ENCODE measurements around the gene UBXN2A. TPM values are rescaled to one million over a fixed set of nuclear protein-coding genes. Genes with fewer than 3 reads are reported as not detected.
"Not testable (repeated sequence)": the region's sequence is repeated elsewhere in the genome, so short reads cannot be mapped to it uniquely, and the experiment has no call there.

UBXN2A gene
- total RNA-seq, 6 experiments from 2014 or later, result 4.6 to 7.9 (median 6.2) TPM

- Histone ChIP-seq H3K27ac (no peak overlapping the region), H3K4me1 (peaks cover 0 to 8% (median 0%) of the 10 kb centered on the region in 4 donors), H3K9me3 (no peaks in the 10 kb centered on the region), H3K36me3 (no peaks in the 10 kb centered on the region), H3K27me3 (no peaks in the 10 kb centered on the region), H3K4me3 (no peak overlapping the region)
- WGBS (ENCODE audit: insufficient coverage, low coverage, low lambda C conversion rate, missing lambda C conversion rate), result 94% methylated on average over 3 of the region's 11 CpGs
- DNase-seq, result no peak
- no peak for ATAC-seq
- intact Hi-C loops (cut with DNase I), result no loop called here
- TF ChIP-seq POLR2A (IDR thresholded peaks at IDR 0.05) (no peak), CTCF (IDR thresholded peaks at IDR 0.05) (no peak)
Measured at GRCh38 chr2:23943666-23944065, 3.4 kb downstream of the UBXN2A start.

- 45% methylated on average over 1 of the region's 1 CpG for WGBS (ENCODE audit: insufficient coverage, low coverage, low lambda C conversion rate, missing lambda C conversion rate)
- peak; percentile 56 to 70 (median 64) for ATAC-seq
- Histone ChIP-seq H3K9me3 (no peaks in the 10 kb centered on the region), H3K27ac (peak overlapping the region in 1 of 3 donors; percentile 31), H3K4me1 (peaks cover 0 to 8% (median 0%) of the 10 kb centered on the region in 4 donors), H3K4me3 (no peak overlapping the region), H3K36me3 (no peaks in the 10 kb centered on the region), H3K27me3 (no peaks in the 10 kb centered on the region)
- TF ChIP-seq CTCF (IDR thresholded peaks at IDR 0.05) (no peak), POLR2A (IDR thresholded peaks at IDR 0.05) (no peak)
- peak; percentile 29 to 68 (median 60) for DNase-seq
- intact Hi-C loops (cut with DNase I), result no loop called here
Measured at GRCh38 chr2:23944527-23944926, 4.3 kb downstream of the UBXN2A start.

GRCh38 chr2:23944976-23945375 lies 4.7 kb downstream of the UBXN2A start:
- H3K4me3 ChIP-seq, result no peak overlapping the region
- H3K27ac ChIP-seq, result peak overlapping the region in 1 of 3 donors; percentile 31
- peaks cover 0 to 8% (median 0%) of the 10 kb centered on the region in 4 donors for H3K4me1 ChIP-seq
- intact Hi-C loops (cut with DNase I), result no loop called here
- no peak for ATAC-seq
- H3K9me3 ChIP-seq, result no peaks in the 10 kb centered on the region
- no peaks in the 10 kb centered on the region for H3K36me3 ChIP-seq
- H3K27me3 ChIP-seq, result no peaks in the 10 kb centered on the region
- TF ChIP-seq CTCF (IDR thresholded peaks at IDR 0.05) (no peak), POLR2A (IDR thresholded peaks at IDR 0.05) (no peak)
- no peak for DNase-seq

GRCh38 chr2:23947350-23947749 lies 7.1 kb downstream of the UBXN2A start:
- DNase-seq (no peak), ATAC-seq (no peak)
- WGBS (ENCODE audit: insufficient coverage, low coverage, low lambda C conversion rate, missing lambda C conversion rate), result 90% methylated on average over 2 of the region's 2 CpGs
- Histone ChIP-seq H3K9me3 (no peaks in the 10 kb centered on the region), H3K27ac (no peak overlapping the region), H3K27me3 (no peaks in the 10 kb centered on the region), H3K36me3 (no peaks in the 10 kb centered on the region), H3K4me3 (no peak overlapping the region), H3K4me1 (peaks cover 0 to 8% (median 0%) of the 10 kb centered on the region in 4 donors)
- intact Hi-C loops (cut with DNase I), result no loop called here
- TF ChIP-seq CTCF (IDR thresholded peaks at IDR 0.05) (no peak), POLR2A (IDR thresholded peaks at IDR 0.05) (no peak)

- intact Hi-C loops (cut with DNase I); H3K4me3 ChIP-seq; H3K9me3 ChIP-seq; H3K27ac ChIP-seq; DNase-seq; H3K27me3 ChIP-seq; H3K4me1 ChIP-seq; ATAC-seq; H3K36me3 ChIP-seq: not testable (repeated sequence)
- 100% methylated on average over 2 of the region's 3 CpGs for WGBS (ENCODE audit: insufficient coverage, low coverage, low lambda C conversion rate, missing lambda C conversion rate)
Measured at GRCh38 chr2:23952558-23952957, 12.3 kb downstream of the UBXN2A start.

Measured in right lobe of liver (tissue), 6 donors.